Amniotic stem cell (primary cell): Measurements from ENCODE around the gene FES.
"Not testable (repeated sequence)": the region's sequence is repeated elsewhere in the genome, so short reads cannot be mapped to it uniquely, and the experiment has no call there.

Experiments used
- DNase-seq: peaks from one replicate; lab custom pipeline; 2025; lab: John Stamatoyannopoulos, UW

FES gene

DNA sequence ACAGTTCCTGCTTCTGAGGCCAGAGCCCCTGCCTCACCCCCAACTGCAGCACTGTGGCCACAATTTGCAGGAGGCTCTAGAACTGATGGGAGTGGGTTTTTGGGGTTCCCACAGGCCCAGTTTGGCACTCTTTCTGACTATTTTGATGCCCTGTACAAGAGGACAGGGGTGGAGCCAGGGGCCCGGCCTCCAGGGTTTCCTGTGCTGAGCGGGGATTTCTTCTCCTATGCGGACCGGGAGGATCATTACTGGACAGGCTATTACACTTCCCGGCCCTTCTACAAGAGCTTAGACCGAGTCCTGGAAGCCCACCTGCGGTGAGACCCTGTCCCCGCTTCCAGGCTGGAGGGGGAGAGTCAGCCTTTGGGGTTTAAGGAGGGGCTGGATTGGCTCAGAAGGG is 25.7 kb downstream of the FES start:
- DNase-seq, result no peak

DNA sequence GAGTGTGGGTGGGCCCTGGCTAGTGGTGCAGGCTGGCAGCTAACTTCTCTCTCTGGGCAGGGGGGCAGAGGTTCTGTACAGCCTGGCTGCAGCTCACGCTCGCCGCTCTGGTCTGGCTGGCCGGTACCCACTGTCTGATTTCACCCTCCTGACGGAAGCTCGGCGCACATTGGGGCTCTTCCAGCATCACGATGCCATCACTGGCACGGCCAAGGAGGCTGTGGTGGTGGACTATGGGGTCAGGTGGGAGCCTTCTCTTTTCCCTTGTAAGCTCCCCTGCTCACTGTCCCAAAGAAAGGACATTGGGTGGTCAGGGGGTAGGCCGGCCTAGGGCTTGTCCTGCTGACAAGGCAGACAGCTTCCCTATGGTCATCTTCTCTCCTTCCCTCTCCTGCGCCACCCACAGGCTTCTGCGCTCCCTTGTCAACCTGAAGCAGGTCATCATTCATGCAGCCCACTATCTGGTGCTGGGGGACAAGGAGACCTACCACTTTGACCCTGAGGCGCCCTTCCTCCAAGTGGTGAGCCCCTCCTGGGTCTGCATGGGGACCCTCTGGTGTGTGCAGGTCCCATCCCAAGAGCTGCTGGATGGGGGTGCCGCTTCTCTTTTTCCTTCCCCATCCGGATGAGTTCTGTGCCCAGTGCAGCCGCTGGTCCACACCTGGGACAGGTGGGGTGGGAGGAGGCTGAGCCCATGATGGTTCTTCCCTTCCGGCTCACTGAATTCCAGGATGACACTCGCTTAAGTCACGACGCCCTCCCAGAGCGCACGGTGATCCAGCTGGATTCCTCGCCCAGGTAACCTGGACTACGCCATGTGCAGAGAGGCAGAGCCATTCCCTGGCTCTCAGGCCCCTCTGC is 26.4 kb downstream of the FES start:
- no peak for DNase-seq

DNA sequence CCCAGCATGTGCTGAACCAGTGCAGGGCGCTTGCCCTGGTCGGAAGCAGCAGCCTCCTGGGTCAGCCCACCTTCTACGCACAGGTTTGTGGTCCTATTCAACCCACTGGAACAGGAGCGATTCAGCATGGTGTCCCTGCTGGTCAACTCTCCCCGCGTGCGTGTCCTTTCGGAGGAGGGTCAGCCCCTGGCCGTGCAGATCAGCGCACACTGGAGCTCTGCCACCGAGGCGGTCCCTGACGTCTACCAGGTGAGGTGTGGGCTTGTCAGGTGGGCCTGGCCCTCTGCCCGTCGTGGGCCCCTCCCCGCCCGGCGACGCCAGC is 27.0 kb downstream of the FES start:
- no peak for DNase-seq

DNA sequence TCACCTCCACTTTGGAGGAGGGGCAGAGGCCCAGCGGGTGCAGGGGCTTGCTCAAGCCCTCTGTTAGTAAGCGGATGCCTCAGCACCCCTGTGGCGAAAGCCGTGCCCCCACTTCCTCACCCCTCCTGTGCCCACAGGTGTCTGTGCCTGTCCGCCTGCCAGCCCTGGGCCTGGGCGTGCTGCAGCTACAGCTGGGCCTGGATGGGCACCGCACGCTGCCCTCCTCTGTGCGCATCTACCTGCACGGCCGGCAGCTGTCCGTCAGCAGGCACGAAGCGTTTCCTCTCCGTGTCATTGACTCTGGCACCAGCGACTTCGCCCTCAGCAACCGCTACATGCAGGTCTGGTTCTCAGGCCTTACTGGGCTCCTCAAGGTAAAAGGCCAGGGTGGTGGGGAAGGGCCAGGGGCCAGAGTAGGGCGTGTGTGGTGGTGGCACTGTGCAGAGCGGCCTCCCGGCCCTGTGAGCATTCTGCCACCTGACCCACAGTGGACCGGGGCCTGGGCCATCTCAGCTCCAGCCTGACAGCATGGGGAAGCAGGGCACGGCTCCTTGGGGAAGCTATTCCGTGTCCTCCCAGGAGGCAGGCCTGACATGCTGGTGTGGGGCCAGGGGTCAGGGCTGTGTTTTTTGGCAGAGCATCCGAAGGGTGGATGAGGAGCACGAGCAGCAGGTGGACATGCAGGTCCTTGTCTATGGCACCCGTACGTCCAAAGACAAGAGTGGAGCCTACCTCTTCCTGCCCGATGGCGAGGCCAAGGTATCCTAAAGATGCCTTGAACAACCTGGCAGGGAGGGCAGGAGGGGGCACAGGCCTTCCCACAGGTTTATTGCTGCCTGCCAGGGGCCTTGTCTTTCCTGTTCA is 27.8 kb downstream of the FES start:
- DNase-seq, result no peak

- DNase-seq, result no peak
These were observed 28.4 kb downstream of the FES start for GRCh38 chr15:90912770-90913075.

DNA sequence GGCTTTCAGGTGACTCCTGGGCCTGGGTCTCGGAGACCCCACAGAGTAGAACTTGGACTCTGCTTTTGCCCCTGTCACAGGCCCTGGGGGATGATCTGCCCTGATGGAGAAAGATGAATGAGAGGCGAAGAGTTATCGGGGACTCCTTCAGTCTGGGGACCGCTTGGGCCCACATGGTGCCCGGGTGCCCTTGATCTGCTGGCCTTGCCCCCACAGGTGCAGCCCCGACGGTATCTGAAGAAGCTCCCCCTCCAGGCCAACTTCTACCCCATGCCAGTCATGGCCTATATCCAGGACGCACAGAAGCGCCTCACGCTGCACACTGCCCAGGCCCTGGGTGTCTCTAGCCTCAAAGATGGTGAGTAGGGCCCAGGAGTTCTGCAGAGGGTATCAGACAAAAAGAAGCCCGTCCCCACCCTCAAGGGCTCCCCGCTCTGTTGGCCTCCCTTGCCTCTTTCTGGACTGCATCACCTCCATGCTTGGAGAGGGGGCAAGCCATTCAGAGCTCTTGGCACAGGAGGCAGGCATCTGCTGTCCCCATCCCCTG is 29.2 kb downstream of the FES start:
- DNase-seq, result no peak

- DNase-seq, result no peak
These were observed 30.2 kb downstream of the FES start for GRCh38 chr15:90914305-90915080.

GRCh38 chr15:90915216-90915807 is 31.0 kb downstream of the FES start:
- DNase-seq, result no peak

DNA sequence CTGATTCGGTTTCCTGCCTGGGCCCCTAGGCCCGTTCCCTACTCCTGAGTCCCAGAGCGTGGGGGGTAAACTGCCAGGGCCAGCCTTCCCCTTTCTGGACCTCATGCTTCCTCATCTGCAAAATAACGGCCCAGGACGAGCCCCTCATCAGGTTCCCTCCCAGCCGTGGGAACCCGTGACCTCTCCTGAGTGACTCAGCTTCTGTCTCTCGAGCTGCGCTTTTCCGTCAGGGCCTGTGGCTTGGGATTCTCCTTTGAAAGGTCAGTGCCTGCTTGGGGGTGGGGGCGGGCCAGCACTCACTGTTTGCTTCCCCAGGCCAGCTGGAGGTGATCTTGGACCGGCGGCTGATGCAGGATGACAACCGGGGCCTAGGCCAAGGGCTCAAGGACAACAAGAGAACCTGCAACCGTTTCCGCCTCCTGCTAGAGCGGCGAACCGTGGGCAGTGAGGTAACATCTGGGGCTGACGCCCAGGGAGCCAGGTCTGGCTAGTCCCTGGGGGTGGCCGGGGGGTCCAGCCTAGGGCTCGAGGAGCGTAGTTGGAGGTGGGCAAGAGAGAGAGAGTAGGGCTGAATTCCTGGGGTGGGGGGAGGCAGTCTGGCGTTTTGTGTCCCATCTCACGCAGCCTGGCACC is 31.6 kb downstream of the FES start:
- no peak for DNase-seq

DNA sequence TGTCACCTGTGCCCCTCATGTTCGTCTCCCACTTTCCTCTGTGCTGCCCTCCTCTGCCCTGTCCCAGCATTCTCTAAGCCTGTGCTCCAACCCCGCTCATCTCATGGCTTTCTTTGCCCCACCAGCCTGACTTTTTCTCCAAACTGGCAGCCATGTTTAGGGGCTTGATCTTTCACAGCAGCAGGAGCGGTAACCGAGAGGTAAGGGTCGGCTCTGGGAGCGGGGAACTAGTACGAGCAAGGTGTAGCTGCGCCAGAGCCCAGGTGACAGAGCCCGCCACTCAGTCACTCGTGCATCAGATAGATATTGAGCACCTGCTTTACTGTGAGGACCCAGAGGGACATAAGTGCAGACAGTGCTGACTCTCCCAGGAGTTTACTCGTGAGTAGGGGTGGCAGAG is 32.2 kb downstream of the FES start:
- DNase-seq, result no peak

GRCh38 chr15:90917569-90917968 is 33.3 kb downstream of the FES start:
- DNase-seq, result no peak

DNA sequence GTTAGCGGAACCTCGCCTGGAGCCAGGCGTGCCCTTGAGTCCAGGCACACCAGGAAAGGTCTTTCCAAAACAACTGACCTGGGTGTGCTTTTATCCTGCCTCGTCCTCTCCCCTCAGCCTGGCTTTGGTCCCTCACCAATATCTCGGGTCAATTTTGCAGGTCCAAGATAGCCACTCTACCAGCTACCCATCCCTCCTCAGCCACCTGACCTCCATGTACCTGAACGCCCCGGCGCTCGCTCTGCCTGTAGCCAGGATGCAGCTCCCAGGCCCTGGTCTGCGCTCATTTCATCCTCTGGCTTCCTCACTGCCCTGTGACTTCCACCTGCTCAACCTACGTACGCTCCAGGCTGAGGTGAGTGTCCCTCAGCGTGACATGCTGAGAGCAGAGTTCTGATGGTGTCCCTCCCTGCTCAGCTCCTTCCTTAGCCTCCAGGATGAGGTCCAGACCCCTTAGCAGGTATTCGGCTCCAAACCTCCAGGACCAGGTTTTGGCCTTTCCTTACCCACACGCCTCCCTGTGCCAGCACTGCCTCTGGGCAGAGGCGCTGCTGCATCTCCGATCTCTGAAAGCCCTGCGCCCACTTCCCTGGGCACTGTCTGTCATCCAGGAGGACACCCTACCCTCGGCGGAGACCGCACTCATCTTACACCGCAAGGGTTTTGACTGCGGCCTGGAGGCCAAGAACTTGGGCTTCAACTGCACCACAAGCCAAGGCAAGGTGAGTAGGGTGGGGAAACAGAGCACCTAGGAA is 33.9 kb downstream of the FES start:
- no peak for DNase-seq

- DNase-seq, result no peak
These were observed 34.5 kb downstream of the FES start for GRCh38 chr15:90918835-90919234.

- DNase-seq, result no peak
These were observed 37.6 kb downstream of the FES start for GRCh38 chr15:90921887-90922286.

GRCh38 chr15:90922712-90923322 is 38.5 kb downstream of the FES start:
- not testable (repeated sequence) for DNase-seq

DNA sequence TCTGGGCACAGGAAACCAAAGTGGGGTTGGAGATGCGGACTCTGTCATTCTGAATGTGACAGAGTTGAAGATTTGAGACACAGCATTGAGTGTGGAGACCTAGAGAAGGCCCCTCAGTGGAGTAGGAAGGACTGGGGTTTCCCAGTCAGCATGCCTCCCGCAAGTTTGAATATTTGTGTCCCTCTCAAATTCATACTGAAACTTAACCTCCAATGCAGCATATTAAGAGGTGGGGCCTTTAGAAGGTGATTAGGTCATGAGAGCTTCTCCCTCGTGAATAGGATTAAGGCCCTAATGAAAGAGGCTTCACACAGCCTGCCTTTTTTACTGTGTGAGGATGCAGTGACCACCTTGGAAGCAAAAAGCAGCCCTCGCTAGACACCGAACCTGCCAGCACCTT is 40.1 kb downstream of the FES start:
- no peak for DNase-seq

GRCh38 chr15:90926766-90927165 is 42.5 kb downstream of the FES start:
- not testable (repeated sequence) for DNase-seq

GRCh38 chr15:90928106-90928505 is 43.8 kb downstream of the FES start:
- not testable (repeated sequence) for DNase-seq

- no peak for DNase-seq
These were observed 45.1 kb downstream of the FES start for GRCh38 chr15:90929246-90930019.
